ENCODE results near the gene TMEM135. TPM values are rescaled to one million over a fixed set of nuclear protein-coding genes. Genes with fewer than 3 reads are reported as not detected.

Gene TMEM135
- total RNA-seq, 1 donor from 2014 or later, result 16.4 TPM

- Histone ChIP-seq H3K4me3 (no peak overlapping the region), H3K27ac (replicated peaks) (no peak overlapping the region), H3K9me3 (replicated peaks) (no peaks in the 10 kb centered on the region), H3K27me3 (ENCODE audit: low read depth) (no peaks in the 10 kb centered on the region), H3K36me3 (no peaks in the 10 kb centered on the region), H3K4me1 (peaks cover 20% of the 10 kb centered on the region)
- intact Hi-C loops (cut with micrococcal nuclease), result no loop called here
- TF ChIP-seq CTCF (IDR thresholded peaks at IDR 0.05; ENCODE audit: borderline replicate concordance), result no peak
- DNase-seq, result no peak
Measured at GRCh38 chr11:87359401-87359800, 321.7 kb downstream of the TMEM135 start.

GRCh38 chr11:87361891-87362290 is 324.2 kb downstream of the TMEM135 start:
- intact Hi-C loops (cut with micrococcal nuclease), result no loop called here
- H3K27ac ChIP-seq (replicated peaks), result no peak overlapping the region
- DNase-seq, result no peak
- no peak overlapping the region for H3K4me3 ChIP-seq
- H3K36me3 ChIP-seq, result no peaks in the 10 kb centered on the region
- H3K9me3 ChIP-seq (replicated peaks), result no peaks in the 10 kb centered on the region
- TF ChIP-seq CTCF (IDR thresholded peaks at IDR 0.05; ENCODE audit: borderline replicate concordance), result no peak
- H3K4me1 ChIP-seq, result peaks cover 7% of the 10 kb centered on the region
- no peaks in the 10 kb centered on the region for H3K27me3 ChIP-seq (ENCODE audit: low read depth)

- H3K9me3 ChIP-seq (replicated peaks), result no peaks in the 10 kb centered on the region
- no peak overlapping the region for H3K4me3 ChIP-seq
- no peak for DNase-seq
- TF ChIP-seq CTCF (IDR thresholded peaks at IDR 0.05; ENCODE audit: borderline replicate concordance), result no peak
- H3K36me3 ChIP-seq, result no peaks in the 10 kb centered on the region
- H3K27me3 ChIP-seq (ENCODE audit: low read depth), result no peaks in the 10 kb centered on the region
- intact Hi-C loops (cut with micrococcal nuclease), result no loop called here
- H3K4me1 ChIP-seq, result peaks cover 34% of the 10 kb centered on the region
- peak overlapping the region; percentile 41 for H3K27ac ChIP-seq (replicated peaks)
Measured at GRCh38 chr11:87366346-87366745, 328.6 kb downstream of the TMEM135 start.

GRCh38 chr11:87366763-87367405 is 329.1 kb downstream of the TMEM135 start:
- Histone ChIP-seq H3K27me3 (ENCODE audit: low read depth) (no peaks in the 10 kb centered on the region), H3K27ac (replicated peaks) (peak overlapping the region; percentile 41), H3K36me3 (no peaks in the 10 kb centered on the region), H3K9me3 (replicated peaks) (no peaks in the 10 kb centered on the region), H3K4me1 (peaks cover 34% of the 10 kb centered on the region), H3K4me3 (no peak overlapping the region)
- no peak for TF ChIP-seq CTCF (IDR thresholded peaks at IDR 0.05; ENCODE audit: borderline replicate concordance)
- DNase-seq, result no peak
- intact Hi-C loops (cut with micrococcal nuclease), result no loop called here

GRCh38 chr11:87368151-87368550 is 330.4 kb downstream of the TMEM135 start:
- Histone ChIP-seq H3K27ac (replicated peaks) (peak overlapping the region; percentile 36), H3K36me3 (no peaks in the 10 kb centered on the region), H3K4me1 (peaks cover 34% of the 10 kb centered on the region), H3K27me3 (ENCODE audit: low read depth) (no peaks in the 10 kb centered on the region), H3K9me3 (replicated peaks) (no peaks in the 10 kb centered on the region), H3K4me3 (no peak overlapping the region)
- TF ChIP-seq CTCF (IDR thresholded peaks at IDR 0.05; ENCODE audit: borderline replicate concordance), result no peak
- no peak for DNase-seq
- intact Hi-C loops (cut with micrococcal nuclease), result no loop called here
